Hypothalamus (tissue), 51 donors: Measurements from ENCODE around the gene APC.

Experiments used
- DNase-seq, 51 donors: peaks; one replicate each; lab custom pipeline; 2025; lab: John Stamatoyannopoulos, UW

The APC gene

GRCh38 chr5:112892776-112893175 is 155.1 kb downstream of the APC start:
- DNase-seq = no peak

- peak in 1 of 51 donors; percentile 13 for DNase-seq
These were observed 158.0 kb downstream of the APC start for GRCh38 chr5:112895682-112896081.
